GM18907 (cell line): Measurements from ENCODE around the gene BTBD2.

ENCODE experiments used
- ATAC-seq: cut with Tn5 transposase; IDR thresholded peaks from one replicate; pipeline ENCODE4 v1.9.1; 2021; ENCODE audit warnings: mild to moderate bottlenecking, moderate library complexity; ENCODE audit not compliant: unreplicated experiment

Gene BTBD2

DNA sequence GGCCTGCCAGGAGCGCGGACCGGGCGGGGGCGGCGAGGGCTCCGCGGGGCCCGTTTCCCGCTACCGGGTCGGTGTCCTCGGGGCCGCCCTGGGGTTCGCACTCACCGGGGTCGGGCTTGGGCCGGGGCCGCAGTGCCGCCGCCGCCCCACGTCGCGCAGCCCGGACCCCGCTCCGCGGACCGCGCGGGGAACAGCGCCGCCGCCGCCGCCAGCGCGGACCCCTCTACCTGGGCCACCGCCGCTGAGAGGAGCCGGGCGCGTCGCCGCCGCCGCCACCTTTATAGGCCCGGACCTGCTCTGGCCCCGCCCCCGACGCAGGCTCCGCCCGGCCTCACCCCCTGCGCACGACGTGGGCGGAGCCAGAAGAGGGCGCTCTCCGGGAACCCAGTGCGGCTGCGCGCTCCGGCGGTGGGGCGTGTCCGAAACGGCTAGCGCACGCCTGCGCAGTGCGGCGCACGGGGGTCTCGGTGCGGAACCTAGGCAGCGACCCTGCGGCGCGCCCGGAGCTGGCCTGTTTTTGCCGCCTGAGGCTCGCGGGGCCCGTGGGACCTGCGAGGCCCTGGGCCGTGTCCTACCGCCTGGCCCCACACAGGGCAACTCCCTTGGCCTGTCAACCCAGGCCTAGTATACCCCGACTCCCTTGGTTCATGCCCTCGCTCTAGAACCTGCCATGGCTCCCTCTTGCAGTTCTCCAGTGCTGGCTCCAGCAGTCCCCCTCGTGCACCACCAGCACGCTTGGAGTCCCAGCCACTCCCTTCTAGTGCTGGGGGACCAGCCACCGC lies 35.7 kb upstream of the BTBD2 start, which contains the start of gene MKNK2:
Gene MKNK2 (minus strand): TSS at position 254 of the 782 bp plus-strand sequence. CDS start 393 bp downstream, outside the sequence.
- ATAC-seq = peak; percentile 47

DNA sequence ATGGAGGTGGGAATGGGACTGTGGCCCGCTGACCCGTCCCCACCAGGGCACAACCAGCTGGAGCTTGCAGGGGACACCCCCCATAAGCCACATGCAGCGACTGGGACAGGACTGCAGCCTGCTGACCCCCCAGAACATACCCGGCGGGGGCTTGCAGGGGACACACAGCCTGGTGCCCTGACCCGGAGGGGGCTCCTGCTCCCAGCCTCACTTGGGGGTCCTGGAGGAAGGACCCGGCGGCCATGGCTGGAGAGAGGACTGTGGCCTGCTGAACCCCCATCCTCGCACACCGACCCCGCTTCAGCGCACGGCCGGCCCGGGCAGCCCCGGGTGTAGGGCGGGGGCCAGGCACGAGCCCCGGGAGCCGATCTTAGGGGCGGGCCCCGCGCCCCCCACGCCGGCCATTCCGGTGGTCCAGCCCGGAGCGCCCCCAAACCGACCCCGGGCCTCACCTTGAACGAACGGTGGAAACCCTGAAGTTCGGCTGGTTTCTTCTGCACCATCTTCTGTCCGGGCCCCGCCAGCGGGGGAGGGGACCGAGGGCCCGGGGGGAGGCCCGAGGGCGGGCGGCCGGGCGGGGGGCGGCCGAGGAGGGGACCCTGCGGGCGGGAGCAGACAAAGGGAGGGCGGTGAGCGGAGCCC lies 35.0 kb upstream of the BTBD2 start:
- peak; percentile 5 for ATAC-seq

DNA sequence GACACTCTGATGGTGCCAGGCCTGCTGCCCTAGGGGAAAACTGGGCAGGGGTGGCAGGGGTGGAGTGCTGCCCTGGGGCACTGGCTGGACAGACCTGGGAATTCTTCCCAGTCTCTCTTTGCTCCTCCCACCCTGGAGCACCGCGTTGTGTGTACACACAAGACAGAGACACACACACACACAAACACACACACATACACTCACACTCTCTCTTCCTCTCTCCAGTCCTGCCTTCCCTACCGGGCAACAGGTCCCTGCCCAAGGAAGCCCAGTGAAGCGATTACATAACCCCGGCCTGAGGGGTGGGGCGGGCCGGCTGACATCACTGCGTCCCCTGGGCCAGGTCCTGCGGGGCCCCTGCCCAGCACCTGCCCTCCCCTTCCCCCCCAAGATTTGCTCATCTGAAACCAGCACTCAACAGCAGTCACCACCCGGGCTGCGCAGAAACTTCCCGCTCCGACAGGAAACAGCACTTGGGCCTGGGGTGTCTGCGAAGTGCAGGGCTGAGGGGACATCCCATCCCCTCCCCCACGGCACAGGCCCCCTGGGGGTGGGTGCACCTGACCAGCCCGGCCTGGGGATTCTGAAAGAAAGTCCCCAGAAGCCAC lies 34.3 kb upstream of the BTBD2 start:
- ATAC-seq = peak; percentile 1

DNA sequence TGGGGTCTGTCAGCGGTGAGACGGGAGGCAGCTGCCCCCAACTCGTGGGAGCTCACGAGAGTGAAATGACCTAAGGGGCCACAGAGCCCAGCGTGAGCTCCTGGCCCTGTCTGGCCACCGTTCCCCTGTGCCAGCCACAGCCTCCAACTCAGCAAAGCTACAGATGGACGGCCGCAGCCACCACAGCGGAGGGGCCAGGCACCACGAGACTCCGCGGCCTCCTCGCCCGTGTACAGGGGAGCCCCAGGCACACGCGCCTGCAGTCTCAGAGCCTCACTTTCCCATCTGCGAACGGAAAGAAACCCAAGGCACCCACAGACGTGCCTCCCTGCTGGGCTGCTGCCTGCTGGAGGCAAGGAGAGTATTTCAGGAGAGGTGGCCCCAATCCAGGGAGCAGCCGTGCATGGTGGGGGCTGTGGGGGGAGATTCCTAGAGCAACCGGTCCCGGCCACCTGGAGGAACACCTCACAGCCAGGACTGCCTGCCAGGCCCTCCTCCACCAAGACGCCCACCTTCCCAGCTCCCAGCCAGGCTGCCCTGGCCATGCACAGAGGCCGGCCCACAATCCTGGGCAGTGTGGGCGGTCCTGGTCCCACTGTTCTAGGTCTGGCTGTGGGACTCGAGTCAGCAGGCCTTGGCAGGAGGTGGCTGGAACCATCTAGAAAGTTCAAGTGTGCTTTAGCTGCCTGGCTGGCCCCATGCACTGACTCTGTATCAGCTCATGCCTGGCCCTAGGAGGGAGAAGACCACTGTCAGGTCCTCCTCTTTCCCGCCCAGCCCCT lies 33.6 kb upstream of the BTBD2 start:
- no peak for ATAC-seq

DNA sequence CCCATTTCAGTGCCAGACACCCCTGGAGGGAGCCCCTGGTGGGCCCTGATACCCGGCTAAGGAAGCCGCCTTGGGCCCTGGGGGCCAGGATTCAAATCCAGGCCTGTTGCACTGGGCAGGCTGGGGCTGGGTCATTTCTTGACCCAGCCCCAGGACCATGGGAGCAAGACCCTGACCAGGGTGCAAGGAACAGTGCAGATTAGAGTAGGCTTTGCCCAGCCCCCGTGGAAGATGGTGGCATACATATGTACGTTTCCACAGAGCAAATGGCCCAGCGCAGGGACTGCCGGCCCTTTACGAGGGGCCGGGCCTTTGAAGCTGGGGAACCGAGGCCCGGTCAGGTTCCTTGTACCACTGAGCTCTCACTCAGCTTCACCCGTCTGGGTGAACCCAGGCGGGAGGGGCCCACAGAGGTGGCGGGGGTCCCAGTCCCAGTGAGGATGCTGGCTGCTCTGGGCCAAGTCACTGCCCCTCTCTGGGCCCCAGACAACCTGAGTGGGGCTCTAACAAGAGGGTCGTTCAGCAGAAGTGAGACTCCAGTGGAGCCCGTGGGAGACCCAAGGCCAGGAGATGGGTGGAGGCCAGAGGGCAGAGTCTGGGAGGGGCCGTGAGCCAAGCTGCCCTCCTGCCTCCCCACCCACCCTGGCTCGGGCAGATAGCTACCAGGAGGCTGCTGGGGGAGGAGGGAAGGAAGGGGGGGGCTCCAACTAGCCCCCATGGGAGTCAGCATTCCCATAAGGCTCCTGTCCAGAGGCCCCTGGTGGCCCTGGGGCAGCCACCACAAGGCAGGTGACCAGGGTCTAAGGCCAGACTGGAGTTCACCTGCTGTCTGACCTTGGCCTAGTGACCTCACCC lies 32.8 kb upstream of the BTBD2 start:
- no peak for ATAC-seq

DNA sequence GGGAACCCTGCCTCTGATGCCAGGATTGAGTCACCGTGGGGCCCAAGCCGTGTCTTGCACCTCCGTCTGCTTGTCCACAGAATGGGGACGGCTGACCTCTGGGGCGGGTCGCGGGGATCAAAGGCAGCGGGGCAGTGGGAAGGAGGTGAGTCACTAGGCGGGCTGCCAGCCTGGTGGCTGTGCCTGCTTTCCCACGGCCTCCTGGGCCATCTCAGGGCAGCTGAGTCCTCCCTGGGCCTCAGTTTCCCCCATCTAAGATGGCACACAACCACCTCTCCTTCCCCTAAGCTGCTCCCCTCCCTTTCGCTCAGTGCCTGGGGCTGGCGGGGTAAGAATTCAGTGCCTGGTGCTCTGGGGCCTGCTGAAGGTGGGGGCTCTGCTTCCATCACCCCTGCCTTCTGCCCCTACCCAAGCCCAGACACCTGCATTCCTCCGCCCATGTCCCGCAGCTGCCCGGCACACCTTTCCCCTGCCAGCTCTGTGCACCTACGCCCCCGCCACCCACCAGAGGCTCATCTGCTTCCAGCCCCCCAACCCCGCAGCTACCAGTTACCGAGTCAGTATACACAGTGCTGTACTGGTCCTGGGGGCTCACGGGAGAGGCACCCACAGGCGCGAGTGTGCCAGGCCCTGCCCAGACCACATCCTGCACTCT lies 32.1 kb upstream of the BTBD2 start:
- no peak for ATAC-seq

DNA sequence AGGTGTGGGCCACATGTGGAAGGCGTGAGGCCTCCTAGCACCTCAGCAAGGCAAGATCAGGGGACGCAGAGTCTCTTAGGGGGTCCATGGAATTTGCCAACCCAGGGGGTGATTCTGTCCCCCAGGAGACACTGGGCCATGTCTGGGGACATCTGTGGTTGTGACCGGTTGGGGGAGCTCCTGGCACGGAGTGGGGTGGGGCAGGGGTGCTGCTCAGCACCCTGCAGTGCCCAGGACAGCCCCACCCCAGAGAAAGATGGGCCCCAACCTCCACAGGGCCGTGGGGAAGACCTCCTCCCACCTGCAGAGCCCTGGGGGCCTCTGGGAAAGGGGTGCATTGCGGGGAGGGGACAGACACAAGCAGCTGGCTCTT lies 31.5 kb upstream of the BTBD2 start:
- ATAC-seq = no peak

DNA sequence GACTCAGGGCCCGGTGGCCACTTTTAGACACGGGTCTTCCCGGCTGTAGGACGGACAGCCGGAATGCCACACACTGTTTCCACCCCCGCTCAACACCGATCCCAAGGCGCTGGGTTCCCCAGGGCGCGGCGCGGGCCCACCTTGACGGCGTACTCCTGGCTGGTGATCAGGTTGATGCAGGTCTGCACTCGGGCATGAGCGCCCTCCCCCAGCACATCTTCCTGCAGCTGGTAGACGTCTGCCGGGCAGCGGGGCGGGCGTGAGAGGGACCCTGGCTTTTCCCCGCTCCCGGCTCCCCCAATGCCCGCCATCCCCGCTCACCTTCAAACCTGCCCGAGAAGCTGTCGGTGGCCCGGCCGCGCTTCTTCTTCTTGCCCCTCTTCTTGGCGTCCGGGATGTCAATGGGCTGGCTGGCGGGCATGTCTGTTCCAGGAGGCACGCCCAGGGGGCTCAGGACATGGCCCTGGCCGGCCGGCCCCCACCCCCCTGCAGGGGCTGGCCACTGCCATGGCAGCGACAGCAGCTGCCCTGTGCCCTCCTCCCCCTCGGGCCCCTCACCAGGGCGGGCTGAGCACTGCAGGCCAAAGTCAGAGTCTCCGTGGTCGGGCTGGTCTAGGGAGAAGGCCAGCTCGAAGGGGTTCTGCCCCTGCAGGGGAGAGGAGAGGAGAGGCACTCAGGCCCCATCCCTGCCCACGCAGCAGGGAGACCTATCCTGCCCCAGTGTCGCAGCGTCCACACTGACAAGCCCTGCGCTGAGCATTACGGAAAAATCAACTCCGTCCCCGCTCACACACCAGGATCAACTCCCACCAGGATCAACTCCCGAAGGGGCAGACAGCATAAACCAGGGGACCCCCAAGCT lies 30.8 kb upstream of the BTBD2 start:
- no peak for ATAC-seq

DNA sequence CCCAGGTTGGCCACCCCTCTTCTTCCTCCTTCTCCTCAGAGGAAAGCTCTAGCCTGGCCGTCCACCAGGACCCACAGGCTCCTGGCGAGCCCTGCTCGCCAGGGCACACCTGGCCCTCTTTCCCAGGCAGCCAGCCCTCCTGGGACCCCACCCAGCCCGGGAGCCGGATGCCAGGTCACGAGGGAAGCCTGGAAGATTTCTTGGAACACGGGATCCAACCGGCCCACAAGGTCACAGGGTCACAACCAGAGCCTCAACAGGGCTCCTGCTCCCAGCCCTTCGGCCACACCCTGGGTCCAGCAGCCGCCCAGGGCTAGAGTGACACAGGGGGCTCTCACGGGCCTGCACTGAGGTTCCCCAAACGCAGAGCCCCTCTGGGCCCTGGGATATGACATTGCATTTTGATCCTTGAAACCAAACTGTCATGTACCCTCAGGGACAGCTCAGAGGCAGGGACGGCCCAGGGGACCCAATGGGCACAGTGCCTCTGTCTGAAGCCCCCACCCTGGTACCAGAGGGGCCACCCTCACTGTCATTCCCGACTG lies 30.1 kb upstream of the BTBD2 start:
- ATAC-seq = no peak

DNA sequence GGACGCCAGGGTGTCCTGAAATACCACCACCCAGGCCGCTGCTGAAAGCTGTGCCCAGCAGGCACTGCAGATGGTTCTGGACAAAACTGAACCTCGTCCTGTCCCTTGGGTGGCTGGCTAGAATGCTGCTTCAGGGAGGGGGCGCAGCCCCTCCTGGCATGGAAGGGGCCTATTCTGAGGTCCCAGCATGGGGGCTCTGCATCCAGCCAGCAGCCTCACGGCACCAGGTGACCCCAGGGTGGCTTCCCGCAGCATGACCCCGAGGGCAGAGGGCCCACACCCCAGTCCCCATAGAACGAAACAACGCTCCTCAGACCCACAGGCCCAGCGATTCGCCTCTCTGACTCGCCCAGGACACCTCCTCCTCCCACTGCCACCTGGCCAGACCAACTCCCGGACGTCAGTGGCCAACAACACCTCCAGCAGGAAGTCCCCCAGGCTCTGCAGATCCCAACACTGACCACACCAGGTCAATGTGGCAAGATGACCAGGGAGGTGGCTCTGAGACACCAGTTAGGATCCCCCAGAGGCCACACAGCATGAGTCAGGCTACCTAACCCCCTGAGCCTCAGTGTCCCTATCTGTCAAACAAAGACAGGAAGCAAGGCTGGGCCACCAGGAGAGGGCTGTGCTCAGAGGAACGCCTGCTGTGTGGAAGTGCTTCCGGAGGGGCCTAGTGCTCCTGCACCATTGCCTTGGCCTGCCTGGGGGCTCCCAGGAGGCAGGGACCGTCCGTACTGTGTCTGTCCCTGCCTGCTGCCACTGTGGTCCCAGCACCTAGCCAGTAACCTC lies 29.4 kb upstream of the BTBD2 start:
- no peak for ATAC-seq

DNA sequence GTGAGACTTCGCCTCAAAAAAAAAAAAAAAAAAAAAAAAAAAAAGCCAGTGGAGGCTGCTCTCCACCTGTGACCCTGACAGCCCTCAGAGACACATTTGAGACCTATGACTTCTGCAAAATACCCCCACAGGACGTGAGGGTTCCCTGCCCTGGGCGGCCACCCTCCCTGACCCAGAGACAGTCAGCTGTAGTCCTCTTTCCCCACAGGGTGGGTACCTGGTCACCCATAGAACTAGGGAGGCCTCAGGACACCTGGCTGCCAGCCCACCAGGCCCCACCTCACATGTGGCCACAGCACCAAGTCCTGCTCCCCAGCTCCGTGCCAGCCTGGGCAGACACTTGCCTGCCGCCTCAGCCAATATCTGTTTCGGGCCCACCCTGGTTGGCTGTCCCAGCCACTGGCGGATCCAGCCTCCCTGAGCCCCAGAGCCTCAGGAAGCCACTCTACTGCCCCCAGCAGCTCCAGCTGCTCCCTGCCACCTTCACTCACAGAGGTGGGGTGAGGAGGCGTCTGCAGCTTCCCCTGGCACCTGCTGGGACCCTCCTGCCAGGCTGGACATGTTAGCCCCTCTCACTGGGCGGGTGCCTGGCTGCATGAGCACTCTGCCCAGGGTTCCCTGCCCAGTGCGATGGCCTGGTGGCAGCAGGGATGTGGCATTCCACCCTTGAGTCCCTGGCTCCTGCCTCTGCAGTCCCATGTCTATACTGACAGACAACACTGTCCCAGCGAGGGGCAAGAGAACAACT lies 28.6 kb upstream of the BTBD2 start:
- no peak for ATAC-seq

DNA sequence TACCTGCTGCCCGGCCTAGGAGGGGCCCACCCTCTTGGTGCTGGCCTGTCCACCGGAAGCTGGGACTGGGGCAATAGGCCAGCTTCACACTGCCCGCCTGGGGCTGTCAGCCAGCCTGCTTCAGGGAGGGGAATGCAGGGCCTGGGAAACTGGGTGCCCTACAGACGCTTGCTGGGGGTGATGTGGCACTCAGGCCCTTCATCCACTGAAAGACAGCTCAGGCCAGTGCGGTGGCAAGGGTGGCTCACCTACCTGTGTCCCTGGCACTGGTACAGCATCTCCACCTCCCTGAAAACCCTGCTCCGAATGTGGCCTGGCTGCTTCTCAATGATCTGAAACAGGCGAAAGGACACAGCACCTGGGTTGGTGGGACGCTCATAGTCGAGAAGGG lies 27.7 kb upstream of the BTBD2 start:
- ATAC-seq = no peak

DNA sequence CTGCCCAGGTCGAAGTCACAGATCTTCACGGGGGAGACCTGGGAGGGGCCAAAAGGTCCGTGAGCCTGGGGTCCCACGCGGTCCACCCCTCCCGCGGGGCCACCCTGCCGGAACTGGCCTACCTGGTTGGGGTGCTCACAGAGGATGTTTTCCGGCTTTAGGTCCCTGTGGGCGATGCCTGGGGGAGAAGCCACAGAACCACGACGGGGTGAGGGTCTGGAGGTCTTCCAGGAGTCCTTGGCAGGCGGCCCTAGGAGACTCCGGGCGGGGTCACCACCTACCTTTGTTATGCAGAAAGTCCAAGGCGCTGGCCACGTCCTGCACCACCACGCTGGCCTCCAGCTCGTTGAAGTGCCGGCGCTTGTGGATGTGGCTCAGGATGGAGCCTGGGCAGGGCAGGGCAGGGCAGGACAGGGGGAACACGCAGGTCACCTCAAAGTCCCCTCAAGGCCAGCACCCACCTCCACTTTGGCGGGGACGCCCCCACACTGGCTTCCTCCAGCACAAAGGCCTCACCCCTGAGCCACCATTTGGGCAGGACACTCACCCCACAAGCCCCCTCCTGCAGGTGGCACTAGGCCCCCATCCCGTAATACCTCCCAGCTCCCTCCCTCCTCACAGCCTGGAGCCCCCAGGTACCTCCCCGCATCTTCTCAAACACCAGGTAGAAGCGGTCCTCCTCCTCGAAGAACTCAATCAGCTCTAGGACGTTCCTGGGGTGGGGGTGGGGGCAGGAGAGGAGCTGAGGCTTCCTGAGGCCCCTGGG lies 27.2 kb upstream of the BTBD2 start:
- ATAC-seq = no peak

DNA sequence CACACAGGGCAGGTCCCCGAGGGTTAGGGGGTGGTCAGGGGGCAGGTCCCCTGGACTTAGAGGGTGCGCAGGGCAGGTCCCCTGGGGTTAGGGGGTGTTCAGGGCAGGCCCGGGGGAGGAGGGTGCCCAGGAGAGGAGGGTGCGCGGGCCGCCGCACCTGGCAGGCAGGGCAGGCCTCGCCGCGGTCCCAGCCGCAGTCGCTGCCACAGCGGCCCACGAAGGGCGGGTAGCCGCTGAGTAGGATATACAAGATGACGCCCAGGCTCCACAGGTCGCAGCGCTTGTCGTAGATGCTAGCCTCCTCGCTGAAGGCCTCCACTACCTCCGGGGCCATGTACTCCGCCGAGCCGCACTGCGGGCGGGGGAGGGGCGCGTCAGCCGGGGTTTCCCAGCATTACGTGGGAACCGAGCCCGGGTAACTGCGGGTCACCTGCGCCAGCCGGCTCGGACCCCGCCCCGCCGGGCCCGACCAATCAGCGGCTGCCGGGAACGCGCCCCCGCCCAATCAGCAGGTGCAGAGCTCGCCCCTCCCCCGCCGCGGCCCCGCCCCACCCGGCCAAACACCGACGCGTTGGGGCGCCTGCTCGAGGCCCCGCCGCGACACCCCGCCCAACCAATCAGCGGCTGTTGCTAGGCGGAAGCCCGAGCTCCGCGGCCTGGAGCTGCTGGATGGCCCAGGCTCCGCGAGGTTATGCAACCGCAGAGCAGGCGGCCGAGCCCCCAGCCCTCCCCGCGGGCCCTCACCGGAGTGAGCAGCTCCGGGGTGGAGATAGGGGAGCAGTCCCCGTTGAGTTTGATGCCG lies 26.4 kb upstream of the BTBD2 start:
- peak; percentile 51 for ATAC-seq

DNA sequence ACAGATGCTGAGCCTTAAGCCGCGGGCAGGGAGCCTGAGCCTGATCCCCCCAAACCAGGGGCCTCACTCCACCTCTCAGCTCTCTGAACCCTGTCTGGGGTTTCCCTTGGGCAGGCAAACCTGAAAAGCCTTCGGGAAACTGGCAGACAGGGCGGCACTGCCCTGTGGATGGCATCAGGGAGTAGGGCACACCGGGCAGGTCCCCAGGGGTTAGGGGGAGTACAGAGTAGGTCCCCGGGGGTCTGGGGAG lies 25.8 kb upstream of the BTBD2 start:
- no peak for ATAC-seq
